Muscle layer of duodenum (tissue), 2 donors: Measurements from ENCODE around the gene SERPINB11.

Experiments
- H3K27ac ChIP-seq: one replicate; pipeline ENCODE4 v1.7.0; 2013; ENCODE audit warnings: mild to moderate bottlenecking, low read length
- H3K27me3 ChIP-seq: one replicate; pipeline ENCODE4 v1.7.0; 2013; ENCODE audit warnings: low read depth, mild to moderate bottlenecking, control low read depth, low read length
- H3K36me3 ChIP-seq, 2 donors: one replicate each; pipeline ENCODE4 v1.7.0; 2013; ENCODE audit warnings: low read length in 2 of 2, control low read depth in 1 of 2, mild to moderate bottlenecking in 1 of 2; ENCODE audit not compliant: insufficient read depth in 2 of 2, control insufficient read depth in 1 of 2
- H3K4me1 ChIP-seq, 2 donors: one replicate each; pipeline ENCODE4 v1.7.0; 2013; ENCODE audit warnings: low read length in 2 of 2, mild to moderate bottlenecking in 2 of 2, control low read depth in 1 of 2, moderate library complexity in 1 of 2; ENCODE audit not compliant: insufficient read depth in 2 of 2, control insufficient read depth in 1 of 2
- H3K4me3 ChIP-seq, 2 donors: one replicate each; pipeline ENCODE4 v1.7.0; 2013; ENCODE audit warnings: low read length in 2 of 2, low read depth in 1 of 2, mild to moderate bottlenecking in 1 of 2
- H3K9me3 ChIP-seq, 2 donors: one replicate each; pipeline ENCODE4 v1.7.0; 2013; ENCODE audit warnings: low read length in 2 of 2, control low read depth in 1 of 2, mild to moderate bottlenecking in 1 of 2; ENCODE audit not compliant: control insufficient read depth in 1 of 2
- donor health status: healthy.

The SERPINB11 gene

DNA sequence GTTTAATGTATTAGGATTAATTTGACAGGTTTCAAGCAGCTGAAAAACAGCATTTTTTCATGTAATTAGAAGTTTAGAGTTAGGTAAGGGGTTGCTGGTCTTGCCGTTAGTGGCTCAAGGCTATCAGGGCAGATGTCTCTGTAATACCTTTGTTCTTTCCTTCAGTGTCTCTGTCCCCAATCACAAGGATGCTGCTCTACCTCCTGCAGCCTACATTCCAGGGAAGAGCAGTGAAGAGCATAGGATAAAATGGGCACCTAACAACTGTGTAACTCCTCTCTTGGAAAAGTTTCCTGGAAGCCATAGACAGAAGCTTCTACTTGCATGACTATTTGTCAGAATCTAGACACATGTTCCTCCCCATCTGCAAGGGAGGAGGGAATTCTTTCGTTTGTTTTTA, 63.1 kb downstream of the SERPINB11 start:
- no peak overlapping the region for H3K27ac ChIP-seq
- H3K9me3 ChIP-seq = no peaks in the 10 kb centered on the region

More for the DNA sequence above, 63.1 kb downstream of the SERPINB11 start:
- H3K4me3 ChIP-seq = no peak overlapping the region
- no peaks in the 10 kb centered on the region for H3K4me1 ChIP-seq
- no peaks in the 10 kb centered on the region for H3K27me3 ChIP-seq
- no peaks in the 10 kb centered on the region for H3K36me3 ChIP-seq
